IMR-90 (cell line): ENCODE measurements around the gene CMBL. TPM values are rescaled to one million over a fixed set of nuclear protein-coding genes. Genes with fewer than 3 reads are reported as not detected.

Source experiments
- ATAC-seq: fragments of 200-7000 bp; cut with Tn5 transposase; 2 replicates; pipeline ENCODE4 v1.9.1; 2020; ENCODE audit warnings: low read depth, mild to moderate bottlenecking, moderate library complexity
- BruUV-seq: library from RNA; stranded (reverse); fragments of 400-500 nt; replicated peaks from 2 replicates; lab custom pipeline; 2021; lab: Mats Ljungman, UMichigan
- CTCF ChIA-PET: fragments of 300-600 bp; formaldehyde crosslinking; extraction: SDS; loops from one replicate; lab custom pipeline; 2021; ENCODE audit warnings: antibody characterized with exemption; lab: Yijun Ruan, JAX
- POLR2A ChIA-PET: fragments of 300-600 bp; sonication (Branson Sonifier 250); formaldehyde crosslinking; loops from one replicate; lab custom pipeline; 2022; ENCODE audit warnings: antibody characterized with exemption; ENCODE audit not compliant: unreplicated experiment; lab: Charles Lee
- DNase-seq: peaks from one replicate; pipeline ENCODE4 v3.0.0; 2013
- H2AFZ ChIP-seq: replicated peaks from 2 replicates; pipeline ENCODE3; 2013; ENCODE audit warnings: low read length, mild to moderate bottlenecking; ENCODE audit not compliant: poor library complexity
- H2AK5ac ChIP-seq: 2 replicates; pipeline ENCODE4 v1.6.1; 2013; ENCODE audit warnings: low read depth, low read length, inconsistent platforms
- H2AK9ac ChIP-seq: replicated peaks from 2 replicates; pipeline ENCODE3; 2013; ENCODE audit warnings: mild to moderate bottlenecking, low read depth, low read length, moderate library complexity; ENCODE audit not compliant: poor library complexity
- H2BK120ac ChIP-seq: 2 replicates; pipeline ENCODE4 v1.6.1; 2013; ENCODE audit warnings: low read depth, low read length, inconsistent platforms
- H2BK15ac ChIP-seq: 3 replicates; pipeline ENCODE4 v1.6.1; 2013; ENCODE audit warnings: low read depth, low read length, inconsistent platforms
- H2BK20ac ChIP-seq: 2 replicates; pipeline ENCODE4 v1.6.1; 2013; ENCODE audit warnings: low read depth, mild to moderate bottlenecking, inconsistent platforms, low read length, moderate library complexity
- H2BK5ac ChIP-seq: 2 replicates; pipeline ENCODE4 v1.6.1; 2013; ENCODE audit warnings: mild to moderate bottlenecking, low read depth, low read length, inconsistent platforms; ENCODE audit not compliant: poor library complexity, severe bottlenecking
- H3K14ac ChIP-seq: replicated peaks from 2 replicates; pipeline ENCODE4 v1.6.1; 2013; ENCODE audit warnings: low read depth, low read length, inconsistent platforms
- H3K18ac ChIP-seq: 2 replicates; pipeline ENCODE4 v1.6.1; 2013; ENCODE audit warnings: low read depth, low read length, control low read depth
- H3K23ac ChIP-seq: 2 replicates; pipeline ENCODE4 v1.6.1; 2013; ENCODE audit warnings: low read depth, low read length, inconsistent platforms
- H3K27ac ChIP-seq: 2 replicates; pipeline ENCODE4 v1.5.1; 2013; ENCODE audit warnings: mild to moderate bottlenecking, control low read depth, low read length; ENCODE audit not compliant: insufficient read depth
- H3K27me3 ChIP-seq: 2 replicates; pipeline ENCODE4 v1.6.1; 2013; ENCODE audit warnings: low read length; ENCODE audit not compliant: control insufficient read depth, insufficient read depth
- H3K36me3 ChIP-seq: 2 replicates; pipeline ENCODE4 v1.6.1; 2013; ENCODE audit warnings: low read length, mixed read lengths; ENCODE audit not compliant: control insufficient read depth, insufficient read depth
- H3K4ac ChIP-seq: 2 replicates; pipeline ENCODE4 v1.6.1; 2013; ENCODE audit warnings: low read depth, low read length, inconsistent platforms
- H3K4me1 ChIP-seq: 2 replicates; pipeline ENCODE4 v1.6.1; 2013; ENCODE audit warnings: low read length, mixed read lengths; ENCODE audit not compliant: control insufficient read depth, insufficient read depth
- H3K4me2 ChIP-seq: 2 replicates; pipeline ENCODE4 v1.6.1; 2013; ENCODE audit warnings: low read depth, mild to moderate bottlenecking, control low read depth, low read length, moderate library complexity
- H3K4me3 ChIP-seq: 2 replicates; pipeline ENCODE4 v1.5.1; 2013; ENCODE audit warnings: low read depth, mild to moderate bottlenecking, control low read depth, low read length, moderate library complexity; ENCODE audit not compliant: insufficient read depth
- H3K56ac ChIP-seq: 2 replicates; pipeline ENCODE4 v1.6.1; 2013; ENCODE audit warnings: low read length, inconsistent platforms; ENCODE audit not compliant: insufficient read depth; ENCODE audit errors: extremely low read depth
- H3K79me1 ChIP-seq, 2 experiments: 2 replicates each; pipeline ENCODE4 v1.6.1; 2013; ENCODE audit warnings: low read length in 2 of 2, inconsistent platforms in 1 of 2, low read depth in 1 of 2
- H3K9ac ChIP-seq: 2 replicates; pipeline ENCODE4 v1.6.1; 2013; ENCODE audit warnings: low read depth, low read length, control low read depth
- H3K9me1 ChIP-seq: 2 replicates; pipeline ENCODE4 v1.6.1; 2013; ENCODE audit warnings: low read length, inconsistent platforms; ENCODE audit not compliant: insufficient read depth
- H3K9me3 ChIP-seq: 2 replicates; pipeline ENCODE4 v1.6.1; 2013; ENCODE audit warnings: low read length; ENCODE audit not compliant: control insufficient read depth, insufficient read depth
- H4K20me1 ChIP-seq: 2 replicates; pipeline ENCODE4 v1.6.1; 2013; ENCODE audit warnings: low read length, inconsistent platforms; ENCODE audit not compliant: insufficient read depth
- H4K5ac ChIP-seq: 2 replicates; pipeline ENCODE4 v1.6.1; 2013; ENCODE audit warnings: mild to moderate bottlenecking, low read depth, low read length, control low read depth
- H4K8ac ChIP-seq, 2 experiments: 2 replicates each; pipeline ENCODE4 v1.6.1; 2013; ENCODE audit warnings: low read depth in 2 of 2, low read length in 2 of 2, control low read depth in 1 of 2, inconsistent platforms in 1 of 2
- H4K91ac ChIP-seq: 2 replicates; pipeline ENCODE4 v1.6.1; 2013; ENCODE audit warnings: low read depth, low read length, inconsistent platforms; ENCODE audit not compliant: insufficient read depth
- CEBPB ChIP-seq: IDR thresholded peaks from 2 replicates; pipeline ENCODE4 v1.6.1; 2012; ENCODE audit warnings: low read depth, low read length, improper control_type of control experiment
- CTCF ChIP-seq: conservative IDR thresholded peaks from 2 replicates; pipeline ENCODE4 v1.5.1; 2012; ENCODE audit warnings: mild to moderate bottlenecking, low read depth, low read length, improper control_type of control experiment
- FOS ChIP-seq: fragments of 150-350 bp; IDR thresholded peaks from 2 replicates; pipeline ENCODE4 v1.6.1; 2016; ENCODE audit warnings: low read depth, low read length
- MAFK ChIP-seq: IDR thresholded peaks from 2 replicates; pipeline ENCODE4 v1.6.1; 2012; ENCODE audit warnings: low read depth, low read length, improper control_type of control experiment
- MAZ ChIP-seq: IDR thresholded peaks from 2 replicates; pipeline ENCODE4 v1.6.1; 2012; ENCODE audit warnings: low read depth, mild to moderate bottlenecking, low read length, improper control_type of control experiment, moderate library complexity, borderline replicate concordance
- NFE2L2 ChIP-seq: fragments of 150-350 bp; IDR thresholded peaks from 2 replicates; pipeline ENCODE4 v1.6.1; 2016; ENCODE audit warnings: low read depth, mild to moderate bottlenecking, low read length
- POLR2A ChIP-seq: IDR thresholded peaks from 2 replicates; pipeline ENCODE4 v1.6.1; 2012; ENCODE audit warnings: mild to moderate bottlenecking, low read depth, low read length
- RAD21 ChIP-seq: IDR thresholded peaks from 2 replicates; pipeline ENCODE4 v1.6.1; 2012; ENCODE audit warnings: low read length, improper control_type of control experiment
- RCOR1 ChIP-seq: IDR thresholded peaks from 2 replicates; pipeline ENCODE4 v1.6.1; 2012; ENCODE audit warnings: mild to moderate bottlenecking, low read length, improper control_type of control experiment; ENCODE audit not compliant: insufficient replicate concordance
- WGBS, 2 experiments: methylation state at CpG; one replicate each; pipeline versions ENCODE4 v1.1.5 to v1.1.7; 2013; ENCODE audit warnings: missing lambda C conversion rate in 2 of 2; ENCODE audit not compliant: insufficient read length in 1 of 2; ENCODE audit errors: extremely low coverage in 2 of 2; 5-methylcytosine and 5-hydroxymethylcytosine counted together
- dilution Hi-C: fragments of 300-500 bp; cut with HindIII; formaldehyde crosslinking; loops from one replicate; pipeline ENCODE4 v1.14.3; 2018; ENCODE audit warnings: low sequenced_read_pairs; ENCODE audit not compliant: unreplicated experiment
- in situ Hi-C: fragments of 300-500 bp; cut with MboI; formaldehyde crosslinking; loops from 3 replicates; pipeline ENCODE4 v1.14.3; 2019; ENCODE audit warnings: low sequenced_read_pairs, inconsistent platforms, mixed read lengths
- intact Hi-C: fragments of 100-400 bp; cut with micrococcal nuclease; formaldehyde crosslinking; loops from 2 replicates; pipeline ENCODE4 v1.10.0; 2022
- polyA plus RNA-seq, 3 experiments: library from polyadenylated mRNA; depleted of rRNA; stranded (reverse); fragments of >200 nt; gene quantifications; 2 replicates each; pipeline ENCODE4 v1.2.3, GENCODE V29; 2012; ENCODE audit warnings: low replicate concordance in 1 of 3
- total RNA-seq: library from RNA; depleted of rRNA; stranded (reverse); fragments of >200 nt; gene quantifications from 2 replicates; pipeline ENCODE4 v1.2.3, GENCODE V29; 2012

The CMBL gene
- total and polyA plus RNA-seq, 2 of the 4 experiments (the other 2 are of a cell fraction) = 5.0 to 26.3 TPM

GRCh38 chr5:10279328-10279727, 28.4 kb downstream of the CMBL start:
- dilution Hi-C loops (no loop called here), in situ Hi-C loops (no loop called here), intact Hi-C loops (no loop called here)
- Histone ChIP-seq H3K27ac (no peak overlapping the region), H2BK15ac (no peak overlapping the region), H2BK120ac (no peak overlapping the region), H3K4me3 (no peak overlapping the region), H3K9ac (no peak overlapping the region), H4K20me1 (no peaks in the 10 kb centered on the region), H3K14ac (no peak overlapping the region), H4K5ac (no peak overlapping the region), H3K79me1 (no peaks in the 10 kb centered on the region), H3K23ac (no peak overlapping the region), H2BK20ac (no peak overlapping the region), H2AK5ac (no peak overlapping the region), H4K8ac (no peak overlapping the region), H3K18ac (no peak overlapping the region), H3K4ac (no peak overlapping the region), H4K91ac (no peak overlapping the region), H2AK9ac (no peak overlapping the region), H3K4me1 (no peaks in the 10 kb centered on the region), H2AFZ (no peak overlapping the region), H2BK5ac (no peak overlapping the region), H3K4me2 (no peak overlapping the region), H3K27me3 (no peaks in the 10 kb centered on the region), H3K9me1 (no peaks in the 10 kb centered on the region), H3K9me3 (no peaks in the 10 kb centered on the region), H3K36me3 (no peaks in the 10 kb centered on the region), H3K56ac (no peak overlapping the region)
- WGBS, 2 experiments = no CpG with 5 or more reads among the region's 4 CpGs
- DNase-seq (no peak), ATAC-seq (no peak)
- BruUV-seq = no TSS peak
- CTCF ChIA-PET = interaction anchor here (0.6 to 0.7 kb wide), 2 partner anchors 78 to 81 kb away, joined by 3 read pairs; no protein-coding TSS in a partner anchor
- no peak for TF ChIP-seq FOS
- TF ChIP-seq MAFK = no peak
- TF ChIP-seq RCOR1 = no peak
- TF ChIP-seq NFE2L2 = no peak
- TF ChIP-seq POLR2A = no peak
- no peak for TF ChIP-seq MAZ
- no peak for TF ChIP-seq CTCF
- TF ChIP-seq CEBPB = no peak
- no peak for TF ChIP-seq RAD21
- POLR2A ChIA-PET = no interaction called here
